Measurements from ENCODE around the gene ZFR2. TPM values are rescaled to one million over a fixed set of nuclear protein-coding genes. Genes with fewer than 3 reads are reported as not detected.

The ZFR2 gene
- total RNA-seq, 2 experiments from 2014 or later, result 0.33 to 0.58 TPM

DNA sequence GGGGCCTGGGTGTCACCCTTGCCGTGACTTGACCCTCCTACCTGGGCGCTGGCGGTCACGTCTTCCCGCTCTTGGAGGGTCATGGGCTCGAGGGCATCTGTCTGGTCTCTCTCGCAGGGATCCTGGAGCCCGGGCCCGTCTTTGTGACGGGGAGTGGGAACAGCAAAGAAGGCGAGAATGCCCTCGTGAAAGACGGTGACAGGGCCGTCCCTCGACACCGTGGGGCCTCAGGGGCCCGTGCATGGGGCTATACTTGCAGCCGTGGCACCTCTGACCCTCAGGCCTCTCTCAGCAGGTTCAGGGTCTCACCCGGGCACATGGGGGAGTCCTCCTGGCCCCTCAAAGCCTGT is 61.7 kb downstream of the ZFR2 start:
- no peaks in the 10 kb centered on the region for H3K27me3 Mint-ChIP-seq

DNA sequence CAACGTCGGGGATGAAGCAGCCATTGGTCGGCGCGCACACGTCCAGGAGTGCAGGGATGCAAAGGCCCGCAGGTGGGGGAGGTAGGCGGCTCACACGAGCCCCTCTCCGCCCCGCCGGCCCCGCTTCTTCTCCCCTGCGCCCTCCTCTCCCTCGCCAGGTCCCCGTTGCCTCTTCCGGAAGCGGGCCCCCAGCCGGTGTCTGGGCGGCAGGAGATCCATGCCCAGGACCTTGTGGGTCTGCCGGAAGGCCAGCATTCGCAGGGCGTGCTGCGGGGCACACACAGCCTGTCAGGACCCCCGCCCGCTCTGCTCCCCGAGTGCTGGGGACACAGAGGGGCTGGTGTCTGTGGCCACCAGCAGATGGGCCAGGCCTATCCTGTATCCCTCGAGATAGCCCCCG is 63.0 kb downstream of the ZFR2 start:
- Mint-ChIP-seq H3K4me3 (no peak overlapping the region), H3K27me3 (no peaks in the 10 kb centered on the region), H3K36me3 (no peaks in the 10 kb centered on the region), H3K27ac (no peak overlapping the region), H3K4me1 (ENCODE audit: low read depth) (peaks cover 27% of the 10 kb centered on the region), H3K9me3 (peaks cover 8% of the 10 kb centered on the region)
- ChIA-PET POLR2A (no interaction called here), CTCF (no interaction called here)
- no peak for DNase-seq
- intact Hi-C loops (cut with micrococcal nuclease), result no loop called here

More for the DNA sequence above, 61.7 kb downstream of the ZFR2 start:
- Mint-ChIP-seq H3K9me3 (peaks cover 8% of the 10 kb centered on the region), H3K27ac (no peak overlapping the region), H3K4me3 (no peak overlapping the region), H3K36me3 (no peaks in the 10 kb centered on the region), H3K4me1 (ENCODE audit: low read depth) (peaks cover 25% of the 10 kb centered on the region)
- no peak for DNase-seq
- ChIA-PET CTCF (interaction anchor here (0.8 kb wide), 1 partner anchor 46 kb away, joined by 3 read pairs; the partner anchor contains the start of gene APBA3), POLR2A (no interaction called here)
- intact Hi-C loops (cut with micrococcal nuclease), result no loop called here

DNA sequence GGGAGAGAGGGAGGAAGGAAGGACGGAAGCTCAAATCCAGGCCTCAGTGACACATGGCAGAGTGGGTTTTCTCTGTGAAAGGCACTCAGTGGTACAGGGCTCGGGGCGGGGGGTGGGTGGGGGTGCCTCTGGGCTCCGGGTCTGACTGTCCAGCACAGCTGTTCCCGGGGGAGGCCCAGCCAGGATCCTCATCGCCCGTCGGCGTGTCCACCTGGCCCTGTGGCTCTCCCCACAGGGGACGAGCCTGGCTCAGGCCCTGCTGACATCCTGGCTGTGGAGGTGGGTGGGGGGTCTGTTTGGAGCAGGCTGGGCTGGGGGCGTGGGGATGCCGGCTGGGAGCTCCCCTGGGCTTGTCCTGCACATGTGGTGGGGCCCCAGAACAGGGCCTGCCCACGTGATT is 64.4 kb downstream of the ZFR2 start:
- no peaks in the 10 kb centered on the region for H3K36me3 Mint-ChIP-seq

DNA sequence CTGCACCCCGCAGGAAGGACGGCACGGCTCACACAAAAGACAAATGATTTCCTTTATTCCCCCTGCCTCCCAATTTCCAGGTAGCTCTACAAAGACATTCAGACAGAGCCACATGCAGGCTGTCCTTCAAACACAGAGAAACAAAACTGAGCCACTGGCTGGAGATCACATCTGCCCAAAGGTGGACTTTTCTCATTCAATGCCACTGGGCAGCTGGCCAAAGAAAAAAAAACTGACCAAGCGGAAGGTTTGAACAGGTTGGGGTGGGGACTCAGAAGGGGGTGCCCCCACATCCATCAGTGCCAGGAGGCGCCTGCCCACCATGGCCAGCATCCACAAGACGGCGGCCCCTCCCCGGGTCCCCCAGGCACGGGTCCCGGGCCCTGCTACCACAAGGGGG is 64.9 kb downstream of the ZFR2 start:
- ChIA-PET CTCF (interaction anchor here (0.6 to 1.7 kb wide), 2 partner anchors 18 to 581 kb away, joined by 3 to 4 read pairs; no protein-coding TSS in a partner anchor), POLR2A (no interaction called here)
- H3K4me3 Mint-ChIP-seq, result no peak overlapping the region
- H3K27ac Mint-ChIP-seq, result no peak overlapping the region
- intact Hi-C loops (cut with micrococcal nuclease), result no loop called here
- H3K27me3 Mint-ChIP-seq, result no peaks in the 10 kb centered on the region
- H3K4me1 Mint-ChIP-seq (ENCODE audit: low read depth), result peaks cover 27% of the 10 kb centered on the region
- DNase-seq, result no peak
- no peaks in the 10 kb centered on the region for H3K36me3 Mint-ChIP-seq
- peaks cover 8% of the 10 kb centered on the region for H3K9me3 Mint-ChIP-seq

More for the DNA sequence above, 64.4 kb downstream of the ZFR2 start:
- CTCF ChIA-PET, result interaction anchor here (0.6 to 1.7 kb wide), 2 partner anchors 17 to 581 kb away, joined by 3 to 4 read pairs; no protein-coding TSS in a partner anchor
- intact Hi-C loops (cut with micrococcal nuclease), result no loop called here
- no peak for DNase-seq
- no peak overlapping the region for H3K4me3 Mint-ChIP-seq
- peaks cover 24% of the 10 kb centered on the region for H3K4me1 Mint-ChIP-seq (ENCODE audit: low read depth)
- POLR2A ChIA-PET, result no interaction called here
- H3K9me3 Mint-ChIP-seq, result peaks cover 8% of the 10 kb centered on the region
- H3K27ac Mint-ChIP-seq, result no peak overlapping the region
- H3K27me3 Mint-ChIP-seq, result no peaks in the 10 kb centered on the region

DNA sequence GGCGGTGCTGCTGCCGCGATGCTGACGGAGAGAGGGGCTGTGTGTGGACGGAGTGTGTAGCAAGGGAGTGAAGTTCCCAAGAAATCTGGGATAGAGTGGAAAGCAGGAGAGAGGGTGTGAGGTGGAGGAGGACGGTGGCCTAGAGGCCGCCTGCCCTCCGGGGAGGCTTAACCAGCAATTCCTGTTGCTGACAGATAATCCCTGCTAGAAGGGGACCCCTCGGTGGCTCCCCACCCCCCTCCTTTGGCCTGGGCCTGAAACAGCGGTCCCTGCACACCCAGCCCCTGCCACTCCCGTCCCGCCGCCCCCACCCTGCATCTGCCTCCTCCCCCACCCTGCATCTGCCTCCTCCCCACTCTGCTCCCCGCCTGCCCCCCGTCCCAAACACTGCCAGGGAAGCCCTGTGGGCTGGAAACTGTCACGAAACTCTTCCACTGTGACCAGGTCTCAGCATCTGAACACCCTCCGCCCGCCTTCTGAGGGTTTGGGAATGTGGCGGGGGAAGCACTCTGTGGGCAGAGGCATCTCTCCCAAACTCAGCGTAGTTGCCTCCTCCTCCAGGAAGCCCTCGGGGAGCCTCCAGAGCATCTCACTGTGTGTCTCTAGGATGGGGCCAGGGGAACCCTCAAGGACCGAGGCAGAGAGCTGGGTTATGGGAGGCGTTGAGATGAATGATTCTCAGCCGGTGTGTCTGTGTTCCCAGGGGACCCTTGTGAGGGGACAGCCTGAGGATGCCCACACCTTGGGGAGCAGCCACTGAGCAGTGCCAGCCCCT is 65.5 kb downstream of the ZFR2 start:
- ChIA-PET POLR2A (no interaction called here), CTCF (interaction anchor here (1.7 kb wide), 1 partner anchor 18 kb away, joined by 4 read pairs; no protein-coding TSS in a partner anchor)
- DNase-seq, result no peak
- Mint-ChIP-seq H3K9me3 (peaks cover 8% of the 10 kb centered on the region), H3K27ac (no peak overlapping the region), H3K4me3 (no peak overlapping the region), H3K4me1 (ENCODE audit: low read depth) (peaks cover 27% of the 10 kb centered on the region), H3K27me3 (no peaks in the 10 kb centered on the region), H3K36me3 (no peaks in the 10 kb centered on the region)
- intact Hi-C loops (cut with micrococcal nuclease), result no loop called here

DNA sequence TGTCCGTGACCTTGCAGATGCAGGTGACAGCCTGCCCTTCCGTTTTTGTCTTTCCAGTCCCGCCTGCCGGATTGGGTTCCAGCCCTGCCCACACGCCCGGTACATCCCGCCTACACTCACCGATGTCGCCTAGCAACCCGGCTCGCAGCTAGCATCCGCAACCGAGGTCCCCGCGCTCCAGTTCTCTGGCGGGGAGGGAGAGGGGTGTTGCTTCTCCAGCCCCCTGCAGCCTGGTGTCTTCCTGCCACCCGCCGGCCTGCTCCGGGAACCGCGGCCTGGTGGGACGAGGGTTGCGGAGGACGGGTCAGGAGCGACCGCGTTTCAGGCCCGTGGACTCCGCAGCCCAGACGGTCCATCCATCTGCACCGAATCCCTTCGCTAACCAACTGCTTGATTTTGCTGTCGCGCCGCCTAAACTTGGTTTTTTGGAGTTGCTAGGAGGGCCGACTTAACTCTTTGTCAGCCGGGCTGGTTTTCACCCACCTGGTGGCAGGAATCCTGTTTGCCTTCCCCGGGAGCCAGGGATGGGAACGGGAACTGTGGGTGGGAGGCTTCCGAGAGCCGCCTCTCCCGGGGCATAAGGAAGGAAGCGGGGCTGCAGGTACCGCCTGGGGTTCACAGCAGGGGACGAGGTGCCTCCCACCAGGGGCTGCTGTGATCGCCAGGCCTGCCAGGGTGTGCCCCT is 67.3 kb downstream of the ZFR2 start:
- Mint-ChIP-seq H3K4me1 (ENCODE audit: low read depth) (peaks cover 17% of the 10 kb centered on the region), H3K27me3 (no peaks in the 10 kb centered on the region), H3K27ac (no peak overlapping the region), H3K9me3 (peaks cover 7% of the 10 kb centered on the region), H3K36me3 (peaks cover 3% of the 10 kb centered on the region), H3K4me3 (peak overlapping the region; percentile 29)
- CTCF ChIA-PET, result interaction anchor here (0.9 kb wide), 1 partner anchor 21 kb away, joined by 4 read pairs; no protein-coding TSS in a partner anchor
- POLR2A ChIA-PET, result no interaction called here
- peak; percentile 79 for DNase-seq
- intact Hi-C loops (cut with micrococcal nuclease), result no loop called here

DNA sequence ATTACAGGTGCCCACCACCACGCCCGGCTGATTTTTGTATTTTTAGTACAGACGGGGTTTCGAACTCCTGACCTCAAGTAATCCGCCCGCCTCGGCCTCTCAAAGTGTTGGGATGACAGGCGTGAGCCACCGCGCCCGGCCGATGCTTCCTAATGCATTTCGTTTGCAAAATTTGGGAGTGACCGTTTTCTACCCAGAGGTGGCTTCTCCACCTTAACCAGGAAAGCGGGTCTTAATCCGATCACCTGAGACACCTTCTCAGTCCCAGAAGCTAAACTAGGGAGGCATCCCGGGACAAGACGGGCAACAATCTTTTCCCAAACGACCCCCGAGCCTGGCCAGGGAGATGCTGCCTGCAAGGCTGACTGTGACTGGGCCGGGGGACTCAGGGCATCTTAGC is 67.8 kb downstream of the ZFR2 start:
- POLR2A ChIA-PET, result no interaction called here
- Mint-ChIP-seq H3K27ac (no peak overlapping the region), H3K9me3 (peaks cover 9% of the 10 kb centered on the region), H3K36me3 (peaks cover 3% of the 10 kb centered on the region), H3K27me3 (no peaks in the 10 kb centered on the region), H3K4me3 (no peak overlapping the region), H3K4me1 (ENCODE audit: low read depth) (peaks cover 17% of the 10 kb centered on the region)
- intact Hi-C loops (cut with micrococcal nuclease), result no loop called here
- CTCF ChIA-PET, result interaction anchor here (0.9 kb wide), 1 partner anchor 21 kb away, joined by 4 read pairs; no protein-coding TSS in a partner anchor
- DNase-seq, result no peak

DNA sequence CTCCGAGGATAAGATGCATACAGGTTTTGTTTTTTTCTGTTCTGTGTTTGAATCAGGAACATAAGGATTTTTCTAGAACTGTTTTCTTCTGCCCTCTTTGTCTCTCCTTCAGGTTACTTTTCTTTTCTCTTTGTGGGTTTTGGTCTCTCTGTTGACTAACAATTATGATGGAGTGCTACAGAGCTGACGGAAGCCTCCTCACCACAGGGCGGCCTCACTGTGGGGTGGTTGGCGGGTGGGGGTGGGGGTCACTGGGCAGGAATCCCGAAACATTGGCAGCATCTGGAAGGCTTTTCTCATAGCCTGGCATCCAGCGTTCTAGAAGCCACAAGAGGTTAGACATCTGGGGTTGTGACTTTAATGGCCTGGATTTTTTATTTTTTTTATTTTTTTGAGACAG is 70.7 kb downstream of the ZFR2 start:
- H3K36me3 Mint-ChIP-seq, result peaks cover 3% of the 10 kb centered on the region
- peaks cover 17% of the 10 kb centered on the region for H3K4me1 Mint-ChIP-seq (ENCODE audit: low read depth)
- intact Hi-C loops (cut with micrococcal nuclease), result no loop called here
- no peaks in the 10 kb centered on the region for H3K27me3 Mint-ChIP-seq
- ChIA-PET POLR2A (interaction anchor here (0.5 to 1.4 kb wide), 2 partner anchors 14 to 1713 kb away, joined by 3 to 4 read pairs; no protein-coding TSS in a partner anchor), CTCF (interaction anchor here (0.5 to 2.1 kb wide), 2 partner anchors 14 to 171 kb away, joined by 4 to 6 read pairs; no protein-coding TSS in a partner anchor)
- peak; percentile 54 for DNase-seq
- no peak overlapping the region for H3K4me3 Mint-ChIP-seq
- peaks cover 9% of the 10 kb centered on the region for H3K9me3 Mint-ChIP-seq
- peak overlapping the region; percentile 46 for H3K27ac Mint-ChIP-seq

DNA sequence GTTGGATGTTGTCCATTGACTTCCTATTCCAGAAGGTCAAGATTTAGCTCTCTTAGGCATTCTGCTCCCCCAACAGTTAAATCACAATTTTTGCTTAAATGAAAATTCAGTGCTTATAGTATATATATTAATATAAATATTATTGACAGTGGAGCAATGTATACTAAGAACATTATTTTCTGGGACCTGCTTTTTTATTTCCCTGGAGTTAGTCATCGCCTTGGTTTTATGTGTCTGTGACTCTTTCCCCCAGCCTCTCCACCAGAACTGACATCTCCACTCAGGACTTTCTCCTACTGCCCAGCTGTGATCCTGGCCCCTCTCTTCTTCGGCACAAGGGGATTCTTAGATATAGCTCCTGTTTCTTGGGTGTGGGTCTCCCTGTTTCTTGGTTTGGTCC is 72.5 kb downstream of the ZFR2 start:
- ChIA-PET CTCF (interaction anchor here (0.7 to 2.2 kb wide), 5 partner anchors 16 to 53 kb away, joined by 3 to 7 read pairs (median 5); partner anchors contain the start of gene MRPL54), POLR2A (no interaction called here)
- Mint-ChIP-seq H3K27me3 (no peaks in the 10 kb centered on the region), H3K4me3 (no peak overlapping the region), H3K4me1 (ENCODE audit: low read depth) (peaks cover 14% of the 10 kb centered on the region), H3K36me3 (peaks cover 3% of the 10 kb centered on the region), H3K27ac (no peak overlapping the region), H3K9me3 (peaks cover 9% of the 10 kb centered on the region)
- intact Hi-C loops (cut with micrococcal nuclease), result no loop called here
- no peak for DNase-seq

DNA sequence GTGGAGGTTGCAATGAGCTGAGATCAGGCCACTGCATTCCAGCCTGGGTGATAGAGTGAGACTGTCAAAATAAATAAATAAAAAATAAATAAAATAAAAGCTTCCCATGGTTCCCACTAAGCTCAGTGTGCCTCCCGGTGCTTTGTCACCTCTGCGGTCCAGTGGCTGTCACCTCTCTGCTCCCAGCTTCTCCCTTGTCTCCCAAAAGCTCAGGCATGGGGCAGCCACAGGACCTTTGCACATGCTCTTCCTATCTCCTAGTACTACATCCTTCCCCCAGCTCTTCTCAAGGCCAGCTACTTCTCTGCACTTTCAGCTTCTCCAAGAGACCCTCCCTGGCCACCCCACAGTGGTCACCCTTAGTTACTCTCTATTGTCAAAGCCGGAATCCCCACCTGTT is 75.0 kb downstream of the ZFR2 start:
- Mint-ChIP-seq H3K27me3 (no peaks in the 10 kb centered on the region), H3K9me3 (peaks cover 11% of the 10 kb centered on the region), H3K4me1 (ENCODE audit: low read depth) (peaks cover 4% of the 10 kb centered on the region), H3K4me3 (no peak overlapping the region), H3K36me3 (peaks cover 3% of the 10 kb centered on the region), H3K27ac (no peak overlapping the region)
- ChIA-PET CTCF (interaction anchor here (1.0 to 1.3 kb wide), 2 partner anchors 24 to 28 kb away, joined by 3 to 8 read pairs; no protein-coding TSS in a partner anchor), POLR2A (interaction anchor here (0.6 kb wide), 1 partner anchor 137 kb away, joined by 3 read pairs; no protein-coding TSS in a partner anchor)
- no peak for DNase-seq
- intact Hi-C loops (cut with micrococcal nuclease), result no loop called here

DNA sequence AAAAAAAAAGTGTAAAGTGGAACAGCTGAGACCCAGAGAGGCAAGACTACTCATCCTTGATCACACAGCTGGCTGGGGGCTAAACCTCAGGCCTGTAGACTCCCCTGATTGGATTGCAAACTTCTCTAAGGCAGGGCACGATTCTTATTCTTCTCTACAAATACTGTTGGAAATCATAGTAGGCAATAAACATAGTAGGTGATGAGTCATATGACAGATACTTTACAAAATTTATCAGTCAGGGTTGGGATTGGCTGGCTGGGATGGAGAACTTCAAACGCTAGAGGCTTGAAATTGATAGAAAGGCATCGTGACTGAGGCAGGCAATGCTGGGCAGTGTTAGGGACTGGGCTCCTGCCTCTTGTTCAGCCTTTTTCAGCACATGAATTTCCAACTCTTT is 76.7 kb downstream of the ZFR2 start:
- POLR2A ChIA-PET, result interaction anchor here (0.6 kb wide), 1 partner anchor 23 kb away, joined by 3 read pairs; no protein-coding TSS in a partner anchor
- Mint-ChIP-seq H3K4me1 (ENCODE audit: low read depth) (no peaks in the 10 kb centered on the region), H3K27ac (no peak overlapping the region), H3K27me3 (no peaks in the 10 kb centered on the region), H3K36me3 (peaks cover 3% of the 10 kb centered on the region), H3K4me3 (no peak overlapping the region), H3K9me3 (peaks cover 9% of the 10 kb centered on the region)
- CTCF ChIA-PET, result no interaction called here
- no peak for DNase-seq
- intact Hi-C loops (cut with micrococcal nuclease), result no loop called here

DNA sequence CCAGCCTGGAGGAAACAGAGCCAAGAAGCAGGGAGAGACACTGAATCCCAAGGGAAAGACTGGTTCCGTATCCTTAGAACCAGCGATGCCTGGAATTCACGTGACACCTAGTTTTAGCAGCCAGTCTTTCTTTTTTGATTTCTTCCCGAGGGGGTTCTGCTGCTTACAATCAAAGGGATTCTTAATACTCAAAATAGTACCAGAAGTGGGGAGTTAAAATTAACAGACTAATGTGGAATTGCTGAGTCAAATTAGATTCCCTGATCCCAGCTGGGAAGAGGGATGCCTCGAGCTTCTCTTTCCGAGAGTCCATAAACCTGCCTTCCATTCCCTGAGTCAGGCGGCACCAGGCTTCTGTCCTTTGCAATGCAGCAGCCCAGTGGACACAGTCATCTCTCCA is 77.9 kb downstream of the ZFR2 start:
- H3K36me3 Mint-ChIP-seq, result no peaks in the 10 kb centered on the region
- CTCF ChIA-PET, result interaction anchor here (1.9 kb wide), 1 partner anchor 31 kb away, joined by 9 read pairs; no protein-coding TSS in a partner anchor
- DNase-seq, result no peak
- POLR2A ChIA-PET, result no interaction called here
- no peak overlapping the region for H3K4me3 Mint-ChIP-seq
- H3K4me1 Mint-ChIP-seq (ENCODE audit: low read depth), result no peaks in the 10 kb centered on the region
- intact Hi-C loops (cut with micrococcal nuclease), result no loop called here
- H3K9me3 Mint-ChIP-seq, result peaks cover 2% of the 10 kb centered on the region
- H3K27me3 Mint-ChIP-seq, result no peaks in the 10 kb centered on the region
- no peak overlapping the region for H3K27ac Mint-ChIP-seq
